HepG2 (cell line): ENCODE results near the gene COL26A1. TPM values are rescaled to one million over a fixed set of nuclear protein-coding genes. Genes with fewer than 3 reads are reported as not detected.
A peak's percentile ranks its signal among the peaks of the same experiment; 100 is the strongest.

Experiments used
- FOXK2 ChIP-seq: fragments of 450-650 bp; IDR thresholded peaks from 2 replicates; pipeline ENCODE4 v1.6.1; 2016
- NFIC ChIP-seq: IDR thresholded peaks from 2 replicates; pipeline ENCODE4 v1.6.1; 2012; ENCODE audit warnings: mild to moderate bottlenecking, low read length, inconsistent platforms
- NR2F6 ChIP-seq, 2 experiments: IDR thresholded peaks; 2 replicates each; pipeline ENCODE4 v1.6.1; 2016; ENCODE audit warnings: antibody characterized with exemption in 1 of 2, mild to moderate bottlenecking in 1 of 2
- PCBP2 ChIP-seq: fragments of 200-400 bp; formaldehyde crosslinking; optimal IDR thresholded peaks from 2 replicates; pipeline ENCODE3; 2018; ENCODE audit warnings: low read length, low read depth; ENCODE audit not compliant: poor library complexity, severe bottlenecking
- SOX5 ChIP-seq: IDR thresholded peaks from 2 replicates; pipeline ENCODE4 v1.6.1; 2016; ENCODE audit warnings: borderline replicate concordance
- WIZ ChIP-seq: sonication (generic); formaldehyde crosslinking; IDR thresholded peaks from 2 replicates; pipeline ENCODE4 v1.5.1; 2020; ENCODE audit warnings: mild to moderate bottlenecking, missing genetic modification reagents
- ZFY ChIP-seq: sonication (generic); formaldehyde crosslinking; IDR thresholded peaks from 2 replicates; pipeline ENCODE4 v1.4.0; 2020; ENCODE audit warnings: missing genetic modification reagents
- ZNF292 ChIP-seq: sonication (generic); formaldehyde crosslinking; IDR thresholded peaks from 2 replicates; pipeline ENCODE4 v1.8.1; 2022; ENCODE audit warnings: mild to moderate bottlenecking, low read depth, missing genetic modification reagents, borderline replicate concordance
- ZNF614 ChIP-seq: IDR thresholded peaks from 2 replicates; pipeline ENCODE4 v1.6.1; 2018; ENCODE audit warnings: missing biosample characterization, missing genetic modification reagents, inconsistent platforms, borderline replicate concordance
- polyA plus RNA-seq, 8 experiments: library from polyadenylated mRNA; depleted of rRNA in 3 of 8; stranded (reverse) in 7 of 8; unstranded in 1 of 8; fragments of >200 nt; fragmentation: Illumina TruSeq in 4 of 8; extraction: Trizol in 4 of 8; gene quantifications; 2 replicates each; pipeline versions ENCODE4 v1.2.1 to v1.2.3, GENCODE V29; 2011 to 2016; ENCODE audit warnings: low read depth in 4 of 8, missing spikeins in 1 of 8, mixed read lengths in 1 of 8; ENCODE audit not compliant: insufficient read depth in 1 of 8
- total RNA-seq, 5 experiments: library from RNA; depleted of rRNA; stranded (reverse); fragments of >200 nt; fragmentation: Illumina TruSeq; extraction: Trizol; gene quantifications; 2 replicates each; pipeline ENCODE4 v1.2.3, GENCODE V29; 2016; ENCODE audit warnings: low read depth in 1 of 5
- TF ChIP-seq, protein P1 (sequence below): sonication (generic); formaldehyde crosslinking; IDR thresholded peaks from 2 replicates; pipeline ENCODE4 v1.5.0; 2020; ENCODE audit warnings: mild to moderate bottlenecking, missing genetic modification reagents, borderline replicate concordance
- TF ChIP-seq, protein P2 (sequence below): sonication (generic); formaldehyde crosslinking; IDR thresholded peaks from 2 replicates; pipeline ENCODE4 v1.4.0; 2020; ENCODE audit warnings: missing genetic modification reagents
- TF ChIP-seq, protein P3 (sequence below): sonication (generic); formaldehyde crosslinking; IDR thresholded peaks from 2 replicates; pipeline ENCODE4 v1.4.0; 2020; ENCODE audit warnings: mild to moderate bottlenecking, missing genetic modification reagents, borderline replicate concordance
- TF ChIP-seq, protein P4 (sequence below): sonication (generic); formaldehyde crosslinking; IDR thresholded peaks from 2 replicates; pipeline ENCODE4 v1.4.0; 2020; ENCODE audit warnings: mild to moderate bottlenecking, missing genetic modification reagents
- TF ChIP-seq, protein P5 (sequence below): sonication (generic); formaldehyde crosslinking; IDR thresholded peaks from 2 replicates; pipeline ENCODE4 v1.4.0; 2020; ENCODE audit warnings: missing genetic modification reagents

Gene COL26A1
- total and polyA plus RNA-seq, 2 of the 13 experiments (the other 11 are each of a cell fraction or from before 2014, with no cell fraction given) = 7.8 to 9.2 TPM

DNA sequence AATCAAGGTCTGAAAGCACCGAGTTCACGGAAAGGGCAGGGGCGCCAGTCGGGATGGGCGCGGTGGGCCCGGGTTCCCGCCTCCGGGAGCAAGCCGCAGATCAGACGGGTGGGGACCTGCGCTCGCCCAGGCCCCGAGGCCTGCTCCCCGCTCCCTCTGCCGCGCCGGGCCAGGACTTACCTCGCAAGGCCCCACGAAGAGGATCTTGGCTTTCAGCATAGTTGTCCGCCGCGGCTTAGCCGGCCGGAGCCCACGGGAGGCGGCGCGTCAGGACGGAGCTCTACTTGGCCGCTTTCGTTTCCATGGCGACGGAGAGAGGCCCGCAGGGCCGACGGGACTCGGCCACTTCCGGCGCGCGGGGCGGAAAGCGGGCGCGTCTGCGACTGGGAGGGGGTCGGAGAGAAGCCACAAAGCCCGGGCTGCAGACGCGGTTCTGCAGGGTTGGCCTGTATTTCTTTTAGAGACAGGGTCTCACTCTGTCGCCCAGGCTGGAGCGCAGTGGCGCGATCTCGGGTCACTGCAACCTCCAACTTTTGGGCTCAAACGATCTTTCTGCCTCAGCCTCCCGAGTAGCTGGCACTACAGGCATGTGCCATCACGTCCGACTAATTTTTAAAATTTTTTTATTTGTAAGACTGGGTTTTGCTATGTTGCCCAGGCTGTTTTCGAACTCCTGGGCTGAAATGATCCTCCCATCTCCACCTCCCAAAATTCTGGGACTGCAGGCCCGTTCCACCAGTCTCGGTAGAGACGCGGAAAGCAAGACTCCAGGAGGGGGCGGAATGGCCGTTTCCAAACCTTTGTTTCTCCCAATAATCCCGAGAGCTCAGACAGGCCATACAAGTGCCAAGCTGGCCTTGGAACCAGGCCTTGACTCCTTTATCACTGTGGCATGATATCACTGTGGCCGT is 40.9 kb upstream of the COL26A1 start, which contains the start of gene IFT22 (continued):
- no peak for TF ChIP-seq WIZ (CRISPR knock-in tag)
- TF ChIP-seq NR2F6 (IDR thresholded peaks at IDR 0.05) = no peak
- TF ChIP-seq NR2F6 (CRISPR knock-in tag; IDR thresholded peaks at IDR 0.05) = 0 out of 2 replicates have a peak, but pooled peaks have one; percentile 2
- no peak for TF ChIP-seq FOXK2
- TF ChIP-seq ZFY (CRISPR knock-in tag) = peak; percentile 84
- TF ChIP-seq, protein P1, sequence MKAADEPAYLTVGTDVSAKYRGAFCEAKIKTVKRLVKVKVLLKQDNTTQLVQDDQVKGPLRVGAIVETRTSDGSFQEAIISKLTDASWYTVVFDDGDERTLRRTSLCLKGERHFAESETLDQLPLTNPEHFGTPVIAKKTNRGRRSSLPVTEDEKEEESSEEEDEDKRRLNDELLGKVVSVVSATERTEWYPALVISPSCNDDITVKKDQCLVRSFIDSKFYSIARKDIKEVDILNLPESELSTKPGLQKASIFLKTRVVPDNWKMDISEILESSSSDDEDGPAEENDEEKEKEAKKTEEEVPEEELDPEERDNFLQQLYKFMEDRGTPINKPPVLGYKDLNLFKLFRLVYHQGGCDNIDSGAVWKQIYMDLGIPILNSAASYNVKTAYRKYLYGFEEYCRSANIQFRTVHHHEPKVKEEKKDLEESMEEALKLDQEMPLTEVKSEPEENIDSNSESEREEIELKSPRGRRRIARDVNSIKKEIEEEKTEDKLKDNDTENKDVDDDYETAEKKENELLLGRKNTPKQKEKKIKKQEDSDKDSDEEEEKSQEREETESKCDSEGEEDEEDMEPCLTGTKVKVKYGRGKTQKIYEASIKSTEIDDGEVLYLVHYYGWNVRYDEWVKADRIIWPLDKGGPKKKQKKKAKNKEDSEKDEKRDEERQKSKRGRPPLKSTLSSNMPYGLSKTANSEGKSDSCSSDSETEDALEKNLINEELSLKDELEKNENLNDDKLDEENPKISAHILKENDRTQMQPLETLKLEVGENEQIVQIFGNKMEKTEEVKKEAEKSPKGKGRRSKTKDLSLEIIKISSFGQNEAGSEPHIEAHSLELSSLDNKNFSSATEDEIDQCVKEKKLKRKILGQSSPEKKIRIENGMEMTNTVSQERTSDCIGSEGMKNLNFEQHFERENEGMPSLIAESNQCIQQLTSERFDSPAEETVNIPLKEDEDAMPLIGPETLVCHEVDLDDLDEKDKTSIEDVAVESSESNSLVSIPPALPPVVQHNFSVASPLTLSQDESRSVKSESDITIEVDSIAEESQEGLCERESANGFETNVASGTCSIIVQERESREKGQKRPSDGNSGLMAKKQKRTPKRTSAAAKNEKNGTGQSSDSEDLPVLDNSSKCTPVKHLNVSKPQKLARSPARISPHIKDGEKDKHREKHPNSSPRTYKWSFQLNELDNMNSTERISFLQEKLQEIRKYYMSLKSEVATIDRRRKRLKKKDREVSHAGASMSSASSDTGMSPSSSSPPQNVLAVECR (CRISPR knock-in tag) = peak; percentile 89; the same call in 1 of the 2 replicates
- TF ChIP-seq, protein P2, sequence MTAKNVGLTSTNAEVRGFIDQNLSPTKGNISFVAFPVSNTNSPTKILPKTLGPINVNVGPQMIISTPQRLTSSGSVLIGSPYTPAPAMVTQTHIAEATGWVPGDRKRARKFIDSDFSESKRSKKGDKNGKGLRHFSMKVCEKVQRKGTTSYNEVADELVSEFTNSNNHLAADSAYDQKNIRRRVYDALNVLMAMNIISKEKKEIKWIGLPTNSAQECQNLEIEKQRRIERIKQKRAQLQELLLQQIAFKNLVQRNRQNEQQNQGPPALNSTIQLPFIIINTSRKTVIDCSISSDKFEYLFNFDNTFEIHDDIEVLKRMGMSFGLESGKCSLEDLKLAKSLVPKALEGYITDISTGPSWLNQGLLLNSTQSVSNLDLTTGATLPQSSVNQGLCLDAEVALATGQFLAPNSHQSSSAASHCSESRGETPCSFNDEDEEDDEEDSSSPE = peak; percentile 60; the same call in 1 of the 2 replicates
- TF ChIP-seq PCBP2 = no peak
- no peak for TF ChIP-seq SOX5 (CRISPR knock-in tag)
- TF ChIP-seq, protein P3, sequence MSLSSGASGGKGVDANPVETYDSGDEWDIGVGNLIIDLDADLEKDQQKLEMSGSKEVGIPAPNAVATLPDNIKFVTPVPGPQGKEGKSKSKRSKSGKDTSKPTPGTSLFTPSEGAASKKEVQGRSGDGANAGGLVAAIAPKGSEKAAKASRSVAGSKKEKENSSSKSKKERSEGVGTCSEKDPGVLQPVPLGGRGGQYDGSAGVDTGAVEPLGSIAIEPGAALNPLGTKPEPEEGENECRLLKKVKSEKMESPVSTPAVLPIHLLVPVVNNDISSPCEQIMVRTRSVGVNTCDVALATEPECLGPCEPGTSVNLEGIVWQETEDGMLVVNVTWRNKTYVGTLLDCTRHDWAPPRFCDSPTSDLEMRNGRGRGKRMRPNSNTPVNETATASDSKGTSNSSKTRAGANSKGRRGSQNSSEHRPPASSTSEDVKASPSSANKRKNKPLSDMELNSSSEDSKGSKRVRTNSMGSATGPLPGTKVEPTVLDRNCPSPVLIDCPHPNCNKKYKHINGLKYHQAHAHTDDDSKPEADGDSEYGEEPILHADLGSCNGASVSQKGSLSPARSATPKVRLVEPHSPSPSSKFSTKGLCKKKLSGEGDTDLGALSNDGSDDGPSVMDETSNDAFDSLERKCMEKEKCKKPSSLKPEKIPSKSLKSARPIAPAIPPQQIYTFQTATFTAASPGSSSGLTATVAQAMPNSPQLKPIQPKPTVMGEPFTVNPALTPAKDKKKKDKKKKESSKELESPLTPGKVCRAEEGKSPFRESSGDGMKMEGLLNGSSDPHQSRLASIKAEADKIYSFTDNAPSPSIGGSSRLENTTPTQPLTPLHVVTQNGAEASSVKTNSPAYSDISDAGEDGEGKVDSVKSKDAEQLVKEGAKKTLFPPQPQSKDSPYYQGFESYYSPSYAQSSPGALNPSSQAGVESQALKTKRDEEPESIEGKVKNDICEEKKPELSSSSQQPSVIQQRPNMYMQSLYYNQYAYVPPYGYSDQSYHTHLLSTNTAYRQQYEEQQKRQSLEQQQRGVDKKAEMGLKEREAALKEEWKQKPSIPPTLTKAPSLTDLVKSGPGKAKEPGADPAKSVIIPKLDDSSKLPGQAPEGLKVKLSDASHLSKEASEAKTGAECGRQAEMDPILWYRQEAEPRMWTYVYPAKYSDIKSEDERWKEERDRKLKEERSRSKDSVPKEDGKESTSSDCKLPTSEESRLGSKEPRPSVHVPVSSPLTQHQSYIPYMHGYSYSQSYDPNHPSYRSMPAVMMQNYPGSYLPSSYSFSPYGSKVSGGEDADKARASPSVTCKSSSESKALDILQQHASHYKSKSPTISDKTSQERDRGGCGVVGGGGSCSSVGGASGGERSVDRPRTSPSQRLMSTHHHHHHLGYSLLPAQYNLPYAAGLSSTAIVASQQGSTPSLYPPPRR (CRISPR knock-in tag) = no peak
- no peak for TF ChIP-seq ZNF614
- TF ChIP-seq, protein P4, sequence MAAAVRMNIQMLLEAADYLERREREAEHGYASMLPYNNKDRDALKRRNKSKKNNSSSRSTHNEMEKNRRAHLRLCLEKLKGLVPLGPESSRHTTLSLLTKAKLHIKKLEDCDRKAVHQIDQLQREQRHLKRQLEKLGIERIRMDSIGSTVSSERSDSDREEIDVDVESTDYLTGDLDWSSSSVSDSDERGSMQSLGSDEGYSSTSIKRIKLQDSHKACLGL (CRISPR knock-in tag) = peak; percentile 77; the same call in 1 of the 2 replicates
- TF ChIP-seq NFIC = no peak
- TF ChIP-seq ZNF292 (CRISPR knock-in tag) = peak; percentile 22; the same call in 1 of the 2 replicates
- TF ChIP-seq, protein P5, sequence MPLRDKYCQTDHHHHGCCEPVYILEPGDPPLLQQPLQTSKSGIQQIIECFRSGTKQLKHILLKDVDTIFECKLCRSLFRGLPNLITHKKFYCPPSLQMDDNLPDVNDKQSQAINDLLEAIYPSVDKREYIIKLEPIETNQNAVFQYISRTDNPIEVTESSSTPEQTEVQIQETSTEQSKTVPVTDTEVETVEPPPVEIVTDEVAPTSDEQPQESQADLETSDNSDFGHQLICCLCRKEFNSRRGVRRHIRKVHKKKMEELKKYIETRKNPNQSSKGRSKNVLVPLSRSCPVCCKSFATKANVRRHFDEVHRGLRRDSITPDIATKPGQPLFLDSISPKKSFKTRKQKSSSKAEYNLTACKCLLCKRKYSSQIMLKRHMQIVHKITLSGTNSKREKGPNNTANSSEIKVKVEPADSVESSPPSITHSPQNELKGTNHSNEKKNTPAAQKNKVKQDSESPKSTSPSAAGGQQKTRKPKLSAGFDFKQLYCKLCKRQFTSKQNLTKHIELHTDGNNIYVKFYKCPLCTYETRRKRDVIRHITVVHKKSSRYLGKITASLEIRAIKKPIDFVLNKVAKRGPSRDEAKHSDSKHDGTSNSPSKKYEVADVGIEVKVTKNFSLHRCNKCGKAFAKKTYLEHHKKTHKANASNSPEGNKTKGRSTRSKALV (CRISPR knock-in tag) = no peak
